ENCODE data around the gene BIN1.

DNA sequence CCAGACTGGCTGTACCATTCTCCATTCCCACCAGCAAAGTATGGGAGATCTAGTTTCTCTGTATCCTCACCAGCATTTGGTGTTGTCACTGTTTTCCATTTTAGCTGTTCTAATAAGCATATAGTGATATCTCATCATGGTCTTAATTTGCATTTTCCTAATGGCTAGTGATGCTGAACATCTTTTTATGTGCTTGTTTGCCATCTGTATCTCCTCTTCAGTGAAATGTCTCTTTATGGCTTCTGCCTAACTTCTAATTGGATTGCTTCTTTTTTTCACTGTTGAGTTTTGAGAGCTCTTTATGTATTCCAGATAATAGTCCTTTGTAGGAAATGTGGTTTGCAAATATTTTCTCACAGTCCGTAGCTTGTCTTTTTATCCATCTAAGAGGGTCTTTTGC lies 18.9 kb upstream of the BIN1 start:
- TF ChIP-seq, protein P1, sequence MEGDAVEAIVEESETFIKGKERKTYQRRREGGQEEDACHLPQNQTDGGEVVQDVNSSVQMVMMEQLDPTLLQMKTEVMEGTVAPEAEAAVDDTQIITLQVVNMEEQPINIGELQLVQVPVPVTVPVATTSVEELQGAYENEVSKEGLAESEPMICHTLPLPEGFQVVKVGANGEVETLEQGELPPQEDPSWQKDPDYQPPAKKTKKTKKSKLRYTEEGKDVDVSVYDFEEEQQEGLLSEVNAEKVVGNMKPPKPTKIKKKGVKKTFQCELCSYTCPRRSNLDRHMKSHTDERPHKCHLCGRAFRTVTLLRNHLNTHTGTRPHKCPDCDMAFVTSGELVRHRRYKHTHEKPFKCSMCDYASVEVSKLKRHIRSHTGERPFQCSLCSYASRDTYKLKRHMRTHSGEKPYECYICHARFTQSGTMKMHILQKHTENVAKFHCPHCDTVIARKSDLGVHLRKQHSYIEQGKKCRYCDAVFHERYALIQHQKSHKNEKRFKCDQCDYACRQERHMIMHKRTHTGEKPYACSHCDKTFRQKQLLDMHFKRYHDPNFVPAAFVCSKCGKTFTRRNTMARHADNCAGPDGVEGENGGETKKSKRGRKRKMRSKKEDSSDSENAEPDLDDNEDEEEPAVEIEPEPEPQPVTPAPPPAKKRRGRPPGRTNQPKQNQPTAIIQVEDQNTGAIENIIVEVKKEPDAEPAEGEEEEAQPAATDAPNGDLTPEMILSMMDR (IDR thresholded peaks at IDR 0.05): no peak
- TF ChIP-seq POLR2A (IDR thresholded peaks at IDR 0.05): no peak
